NCI-H524 (cell line): ENCODE measurements around the gene ERP27.

Experiments
- DNase-seq, 2 experiments: peaks; one replicate each; lab custom pipeline; 2025; lab: John Stamatoyannopoulos, UW

ERP27 gene

DNA sequence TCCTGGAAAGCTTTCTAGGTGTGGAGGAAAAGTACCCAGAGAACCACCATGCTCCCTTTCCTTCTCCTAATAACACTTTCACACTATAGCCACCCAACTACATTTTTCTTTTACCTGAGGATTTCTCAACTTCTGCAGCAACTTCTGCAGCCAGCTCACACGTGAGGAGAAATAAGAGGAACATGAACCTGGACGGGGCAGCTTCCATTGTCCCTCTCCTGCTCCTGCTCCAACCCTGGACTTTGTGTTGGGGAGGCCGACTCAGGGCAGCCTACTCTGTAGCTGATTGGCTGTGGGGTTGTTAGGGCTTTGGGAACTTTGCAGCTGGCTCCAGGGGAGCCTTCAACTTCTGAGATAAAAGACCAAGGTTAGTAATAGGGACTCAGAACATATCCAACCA is at the start of gene ERP27:
Gene ERP27, minus strand, starts transcription at position 237 of the 400 bp plus-strand sequence. Its CDS starts 29 bp downstream, at position 208.
- DNase-seq = no peak

DNA sequence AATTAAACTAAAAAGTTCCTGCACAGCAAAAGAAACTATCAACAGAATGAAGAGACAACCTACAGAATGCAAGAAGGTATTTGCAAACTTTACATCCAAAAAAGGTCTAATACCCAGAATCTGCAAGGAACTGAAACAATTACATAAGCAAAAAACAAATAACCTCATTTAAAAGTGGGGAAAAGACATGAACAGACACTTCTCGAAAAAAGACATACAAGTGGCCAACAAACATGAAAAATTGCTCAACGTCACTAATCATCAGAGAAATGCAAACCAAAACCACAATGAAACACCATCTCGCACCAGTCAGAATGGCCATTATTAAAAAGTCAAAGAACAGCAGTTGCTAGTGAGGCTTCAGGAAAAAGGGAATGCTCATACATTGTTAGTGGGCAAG is 49.7 kb upstream of the ERP27 start:
- no peak for DNase-seq

- DNase-seq = no peak
These were observed 48.1 kb upstream of the ERP27 start for GRCh38 chr12:14986449-14986848.

- DNase-seq = no peak
These were observed 46.5 kb upstream of the ERP27 start for GRCh38 chr12:14984766-14985285.

DNA sequence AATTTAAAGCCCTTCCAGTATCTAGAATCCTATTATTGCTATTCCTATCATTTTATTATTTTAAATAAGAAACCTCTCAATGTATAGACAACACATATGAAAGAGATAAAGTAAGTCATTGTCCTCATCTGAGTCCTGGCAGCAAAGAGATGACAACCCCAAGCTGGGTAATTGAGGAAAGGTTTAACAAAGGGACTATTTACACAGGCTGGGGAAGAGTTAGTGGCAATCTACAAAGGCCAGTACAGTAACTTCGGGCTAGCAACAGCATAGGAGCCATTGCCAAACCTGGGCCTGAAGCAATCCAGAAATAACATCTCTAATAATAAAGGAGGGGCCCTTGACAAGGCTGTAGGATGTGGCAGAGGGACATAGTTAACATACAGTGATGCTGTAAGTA is 45.7 kb upstream of the ERP27 start:
- no peak for DNase-seq

DNA sequence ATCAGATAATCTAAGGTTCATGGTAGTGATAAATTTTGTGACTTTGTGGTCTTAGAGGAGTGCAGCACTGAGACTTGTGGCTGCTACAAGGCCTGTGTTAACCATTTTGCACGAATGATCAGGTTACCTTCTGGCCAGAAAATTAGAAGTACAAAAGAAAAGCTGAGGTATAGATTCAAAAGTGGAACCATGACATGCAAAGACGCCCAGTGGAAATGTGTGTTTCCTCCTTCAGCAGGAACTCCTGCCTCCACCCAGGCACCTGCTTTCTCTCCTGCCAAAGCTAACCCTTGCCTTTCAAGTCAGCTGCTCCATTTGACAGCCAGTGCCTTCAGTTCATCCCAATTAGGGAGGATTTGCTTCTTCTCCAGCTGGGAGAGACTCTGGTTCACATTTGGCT is 44.7 kb upstream of the ERP27 start:
- no peak for DNase-seq

DNA sequence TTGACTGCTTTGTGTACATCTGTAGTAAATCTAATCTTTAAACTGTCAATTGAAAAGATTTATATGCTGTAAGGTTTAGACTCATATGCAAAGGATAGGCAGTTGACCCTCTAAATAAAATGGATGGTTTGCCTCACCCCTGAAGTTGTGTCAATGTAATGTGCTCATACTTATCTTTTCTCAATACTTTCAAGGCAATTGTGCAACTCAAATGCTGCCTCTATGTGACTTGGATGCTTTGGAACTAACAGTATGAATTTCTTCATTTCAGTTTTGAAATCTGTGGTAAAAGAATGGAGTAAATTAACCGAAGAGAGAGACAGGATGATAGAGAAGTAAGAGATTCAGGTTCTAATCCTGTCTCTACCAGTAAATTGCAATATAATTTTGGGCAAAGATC is 44.2 kb upstream of the ERP27 start:
- no peak for DNase-seq

GRCh38 chr12:14981049-14981448 is 42.7 kb upstream of the ERP27 start:
- DNase-seq = no peak

DNA sequence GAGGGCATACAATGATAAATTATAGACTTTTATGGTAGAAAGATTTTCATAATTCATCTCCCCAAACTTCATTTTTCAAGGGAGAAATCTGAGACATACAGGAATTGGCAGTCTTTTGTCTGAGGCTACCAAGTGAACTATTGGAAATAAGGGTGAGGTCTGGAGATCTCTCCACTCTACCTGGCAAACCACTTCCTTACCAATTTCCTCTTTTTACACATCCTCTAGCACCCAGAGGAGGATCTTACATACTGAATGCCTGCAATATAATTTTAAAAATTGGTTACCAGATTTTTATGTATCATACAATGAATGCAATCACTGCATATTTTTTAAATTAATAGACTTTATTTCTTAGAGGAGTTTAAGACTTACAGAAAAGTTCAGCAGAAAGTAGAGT is 41.1 kb upstream of the ERP27 start:
- DNase-seq = no peak

GRCh38 chr12:14976658-14977057 is 38.3 kb upstream of the ERP27 start:
- DNase-seq = no peak

GRCh38 chr12:14975457-14975856 is 37.1 kb upstream of the ERP27 start:
- DNase-seq = no peak

- DNase-seq = no peak
These were observed 36.3 kb upstream of the ERP27 start for GRCh38 chr12:14974633-14975032.

DNA sequence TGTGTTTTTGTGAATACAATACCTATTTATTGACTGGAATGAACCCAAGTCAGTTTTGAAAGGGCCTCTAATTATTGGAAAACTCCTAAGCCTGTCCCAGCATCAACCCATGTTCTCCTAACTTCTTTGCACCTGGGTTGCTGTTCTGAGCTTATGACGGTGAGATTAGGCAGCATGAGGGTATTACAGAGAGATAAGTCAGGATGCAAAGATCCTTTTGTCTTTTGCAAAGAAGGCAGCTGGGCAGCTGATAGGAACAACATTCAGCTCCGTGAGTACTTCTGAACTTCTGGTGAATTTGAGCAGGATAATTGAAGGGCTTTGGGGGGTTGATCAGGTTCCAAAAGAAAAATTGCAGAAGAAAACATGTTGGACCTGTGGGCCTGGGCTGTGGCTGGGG is 34.5 kb upstream of the ERP27 start, which contains the start of gene PDE6H:
Gene PDE6H, plus strand, starts transcription at position 227 of the 400 bp plus-strand sequence. CDS start 4,971 bp downstream, outside the sequence.
- peak in 1 of 2 experiments; percentile 13 for DNase-seq

GRCh38 chr12:14970473-14970872 is 32.1 kb upstream of the ERP27 start:
- no peak for DNase-seq

DNA sequence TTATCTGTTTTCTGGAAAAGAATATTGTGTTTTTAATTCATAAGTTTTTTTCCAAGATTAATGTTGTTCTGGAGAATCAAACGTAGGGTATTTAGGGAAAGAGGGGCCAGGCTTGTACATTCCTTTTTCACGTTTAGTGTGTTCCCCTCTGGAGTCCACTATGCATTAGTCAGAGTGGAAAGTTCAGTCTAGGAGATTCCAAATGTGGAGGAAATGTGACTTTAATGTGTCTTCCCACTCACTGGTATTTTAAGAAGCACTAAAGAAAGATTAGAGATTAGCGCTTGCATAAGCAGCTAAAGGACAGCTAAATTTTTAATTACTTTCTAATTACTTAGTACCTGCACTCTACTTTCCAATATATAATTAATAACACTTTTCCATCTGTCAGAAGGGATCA is 30.1 kb upstream of the ERP27 start:
- peak; percentile 1 to 41 for DNase-seq

- DNase-seq = no peak
These were observed 26.9 kb upstream of the ERP27 start for GRCh38 chr12:14965221-14965620.

GRCh38 chr12:14964406-14964805 is 26.1 kb upstream of the ERP27 start:
- no peak for DNase-seq

DNA sequence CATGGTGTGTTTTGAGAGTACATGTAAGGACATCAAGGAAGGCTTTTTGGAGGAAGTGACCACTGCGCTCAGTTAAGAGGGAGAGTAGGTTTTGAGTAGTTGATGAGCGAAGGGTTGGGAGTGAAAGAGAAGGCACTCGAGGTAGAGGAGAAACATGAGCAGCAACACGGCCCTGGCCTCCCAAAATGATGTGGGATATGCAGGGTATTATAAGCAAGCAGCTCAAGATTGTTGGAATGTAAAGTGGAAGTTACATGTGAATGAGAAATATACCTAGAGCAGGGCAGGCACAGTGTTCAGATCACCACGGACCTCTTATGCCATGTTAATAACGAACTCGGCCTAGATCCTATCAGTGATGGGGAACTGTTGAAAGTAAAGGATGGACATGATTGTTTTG is 25.2 kb upstream of the ERP27 start:
- no peak for DNase-seq

DNA sequence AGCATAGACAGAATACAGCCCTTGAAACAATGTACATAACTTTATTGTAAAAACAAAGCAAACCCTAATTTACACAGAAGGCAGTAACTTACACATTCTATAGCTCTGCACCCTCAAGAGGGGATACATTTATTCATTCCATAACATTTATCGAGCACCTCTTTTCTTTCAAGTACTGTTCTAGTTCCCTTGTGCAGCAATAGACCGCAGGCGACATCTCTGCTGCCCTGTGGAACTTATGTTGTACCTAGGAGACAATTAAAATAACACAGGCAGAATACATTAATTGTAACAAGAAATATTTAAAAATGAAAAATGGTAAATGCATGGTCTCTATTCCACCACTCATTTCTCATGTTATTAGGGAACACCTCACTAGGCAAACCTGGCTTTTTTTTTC is 24.5 kb upstream of the ERP27 start:
- no peak for DNase-seq

DNA sequence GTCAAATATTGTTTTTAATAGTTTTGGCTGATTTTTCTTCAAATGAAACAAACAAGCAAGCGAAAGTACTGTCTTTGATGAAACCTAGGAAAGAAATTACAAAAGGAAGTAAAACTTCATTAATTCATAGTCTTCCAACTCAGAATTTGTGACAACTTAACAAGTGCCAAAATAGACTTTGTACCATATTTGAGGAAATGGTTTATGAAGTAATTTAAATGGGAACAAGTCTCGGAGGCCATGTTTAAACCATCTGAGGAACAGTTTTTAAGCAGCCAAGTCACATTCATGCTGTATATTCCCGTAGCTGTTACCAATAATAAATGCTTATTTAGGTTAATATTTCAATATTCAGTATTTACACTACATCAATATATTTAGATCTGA is 23.8 kb upstream of the ERP27 start:
- no peak for DNase-seq

DNA sequence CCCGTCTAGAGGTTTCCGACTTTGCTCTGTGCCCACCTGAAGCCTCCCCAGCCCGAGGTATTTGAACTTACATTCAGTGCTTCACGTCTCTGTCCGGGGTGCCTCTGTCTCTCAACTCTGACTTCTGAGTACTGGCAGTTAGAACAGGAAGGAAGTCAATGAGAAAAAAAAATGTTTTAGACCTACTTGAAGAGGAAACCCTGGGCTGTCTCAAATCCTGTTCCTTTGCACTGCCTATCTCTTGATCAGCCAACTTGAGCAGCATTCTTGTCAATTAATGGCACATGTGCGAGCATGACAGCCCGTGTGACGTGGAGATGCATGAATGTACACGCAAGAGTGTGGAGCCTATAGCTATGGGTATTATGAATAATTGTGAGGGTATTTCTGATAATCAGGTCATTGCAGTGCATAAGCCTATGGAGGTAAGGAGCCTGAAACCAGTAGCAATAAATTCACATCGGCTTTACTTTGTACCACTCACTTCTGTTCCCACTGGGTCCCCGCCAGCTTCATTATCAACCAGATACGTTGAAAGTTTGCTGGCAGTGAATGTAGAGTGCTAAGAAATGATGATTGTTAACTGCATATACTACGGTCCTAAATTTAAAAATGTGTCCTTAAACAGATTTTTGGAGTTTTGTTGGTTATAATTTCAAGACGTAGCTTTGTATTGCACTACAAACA is 23.3 kb upstream of the ERP27 start, which contains the start of gene ARHGDIB:
Gene ARHGDIB, minus strand, starts transcription at position 136 of the 687 bp plus-strand sequence. CDS start 10,889 bp downstream, outside the sequence.
- DNase-seq = no peak

DNA sequence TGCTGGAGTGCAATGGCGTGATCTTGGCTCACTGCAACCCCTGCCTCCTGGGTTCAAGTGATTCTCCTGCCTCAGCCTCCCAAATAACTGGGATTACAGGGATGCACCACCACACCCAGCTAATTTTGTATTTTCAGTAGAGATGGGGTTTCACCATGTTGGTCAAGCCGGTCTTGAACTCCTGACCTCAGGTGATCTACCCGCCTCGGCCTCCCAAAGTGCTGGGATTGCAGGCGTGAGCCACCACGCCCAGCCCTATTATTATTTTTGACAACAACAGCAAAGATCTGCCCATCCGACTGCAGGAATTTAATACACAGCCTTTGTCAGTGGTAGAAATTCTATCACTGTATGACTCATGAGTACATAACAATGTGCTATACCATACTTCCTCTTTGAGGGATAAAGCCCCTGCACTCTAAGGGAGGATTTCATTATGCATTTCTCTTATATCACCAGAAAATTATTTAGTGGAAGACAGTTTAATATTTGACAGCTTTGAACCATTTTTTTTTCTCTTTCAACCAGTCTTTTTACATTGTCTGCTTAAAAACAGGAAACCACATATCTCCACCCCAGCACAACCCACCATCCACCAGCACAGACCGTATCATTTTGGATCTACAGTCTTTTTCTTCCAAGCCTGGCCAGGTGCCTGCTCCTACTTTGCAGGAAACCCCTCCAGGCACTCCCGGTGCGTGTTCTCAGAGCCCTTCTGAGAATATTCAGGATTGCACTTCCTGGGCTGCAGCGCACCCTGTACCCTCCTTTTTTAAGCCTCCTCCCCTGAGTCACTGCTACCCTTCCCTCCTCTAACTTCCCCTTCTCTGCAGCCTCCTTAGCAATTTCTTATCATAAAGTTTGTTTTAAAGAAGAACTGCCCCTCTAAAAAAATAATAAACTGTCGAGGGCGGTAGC is 22.5 kb upstream of the ERP27 start:
- no peak for DNase-seq
